NB4 (cell line): Measurements from ENCODE around the gene JMJD1C.

Experiments
- DNase-seq: peaks from one replicate; pipeline ENCODE4 v3.0.0; 2010; ENCODE audit warnings: low read depth
- H3K4me3 ChIP-seq: one replicate; pipeline ENCODE4 v1.5.1; 2011; ENCODE audit warnings: mild to moderate bottlenecking, low read depth, low read length, moderate library complexity
- CTCF ChIP-seq: IDR thresholded peaks from one replicate; pipeline ENCODE4 v1.5.1; 2012; ENCODE audit warnings: low read depth, low read length
- MYC ChIP-seq: IDR thresholded peaks from 2 replicates; pipeline ENCODE4 v1.6.1; 2011; ENCODE audit warnings: low read depth, low read length
- POLR2A ChIP-seq: IDR thresholded peaks from 2 replicates; pipeline ENCODE4 v1.6.1; 2011; ENCODE audit warnings: mild to moderate bottlenecking; ENCODE audit not compliant: insufficient read length; ENCODE audit errors: extremely low read depth
- TF ChIP-seq, protein P1 (sequence below): IDR thresholded peaks from 2 replicates; pipeline ENCODE4 v1.6.1; 2011; ENCODE audit warnings: low read depth, low read length

JMJD1C gene

GRCh38 chr10:63434866-63435854 lies 30.6 kb downstream of the JMJD1C start:
- no peak overlapping the region for H3K4me3 ChIP-seq
- DNase-seq = no peak
- TF ChIP-seq, protein P1, sequence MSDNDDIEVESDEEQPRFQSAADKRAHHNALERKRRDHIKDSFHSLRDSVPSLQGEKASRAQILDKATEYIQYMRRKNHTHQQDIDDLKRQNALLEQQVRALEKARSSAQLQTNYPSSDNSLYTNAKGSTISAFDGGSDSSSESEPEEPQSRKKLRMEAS = no peak
- no peak for TF ChIP-seq CTCF

DNA sequence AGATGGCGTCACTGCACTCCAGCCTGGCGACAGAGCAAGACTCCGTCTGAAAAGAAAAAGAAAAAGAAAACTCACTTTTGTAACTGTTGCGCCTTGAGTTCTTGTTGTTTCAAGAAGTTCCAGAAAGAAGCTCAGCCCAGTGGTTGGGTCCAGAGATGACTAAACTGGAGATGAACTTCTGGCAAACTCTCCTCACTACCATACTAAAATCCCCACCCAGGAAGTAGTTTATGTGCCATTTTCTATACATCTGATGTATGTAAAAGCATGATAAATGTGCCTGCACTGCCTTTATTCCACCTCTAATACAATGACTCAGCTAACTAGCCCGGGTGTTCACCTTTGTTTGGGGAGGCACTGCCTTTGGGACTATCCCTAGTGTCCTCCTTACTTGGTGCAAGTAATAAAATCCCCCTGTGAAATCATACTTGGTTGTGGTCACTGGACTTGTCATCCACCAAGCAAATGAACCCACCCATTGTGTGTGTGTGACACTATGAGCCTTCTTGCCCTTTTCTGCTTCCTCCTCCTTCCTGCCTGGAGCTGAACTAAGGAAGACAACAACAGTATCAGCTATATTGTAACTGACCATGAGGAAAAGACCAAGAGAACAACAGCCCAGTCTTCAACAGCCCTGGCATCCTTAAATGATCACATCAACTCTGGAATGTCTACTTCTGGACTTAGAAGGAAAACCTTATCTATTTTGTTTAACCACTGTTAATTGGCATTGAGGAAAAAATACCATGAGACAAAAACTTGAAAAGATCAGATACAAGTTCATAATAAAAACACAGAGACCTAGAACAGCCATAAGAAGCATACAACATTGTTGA lies 33.6 kb downstream of the JMJD1C start:
- DNase-seq = peak; percentile 16
- no peak overlapping the region for H3K4me3 ChIP-seq
- TF ChIP-seq CTCF = no peak
- TF ChIP-seq, protein P1 = no peak
- TF ChIP-seq POLR2A = no peak
- TF ChIP-seq MYC = no peak

GRCh38 chr10:63430999-63431356 lies 34.8 kb downstream of the JMJD1C start:
- H3K4me3 ChIP-seq = no peak overlapping the region
- TF ChIP-seq, protein P1 = no peak
- DNase-seq = peak; percentile 20

- no peak for DNase-seq
- no peak for TF ChIP-seq POLR2A
- TF ChIP-seq MYC = no peak
- TF ChIP-seq, protein P1 = no peak
- no peak for TF ChIP-seq CTCF
- H3K4me3 ChIP-seq = no peak overlapping the region
These were observed 35.4 kb downstream of the JMJD1C start for GRCh38 chr10:63430091-63430998.

DNA sequence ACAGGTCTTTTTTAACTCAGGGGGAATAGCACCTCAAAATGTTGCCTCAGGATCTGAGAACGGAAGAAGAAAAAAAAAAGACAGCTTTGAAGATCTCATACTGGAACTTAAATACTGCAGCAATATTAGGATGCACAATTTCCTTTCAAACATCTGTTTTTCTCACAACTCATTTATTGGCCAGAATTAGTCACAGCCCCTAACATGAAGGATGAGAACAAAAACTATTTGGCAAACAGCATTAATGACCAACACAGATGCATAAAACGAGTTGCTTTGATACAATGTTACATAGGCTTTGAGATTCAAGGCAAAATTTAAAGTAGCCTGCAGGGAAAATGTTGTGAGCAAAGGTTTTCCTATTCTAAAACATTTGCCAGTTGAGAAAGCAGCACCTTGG lies 36.5 kb downstream of the JMJD1C start:
- no peak for TF ChIP-seq MYC
- no peak for TF ChIP-seq CTCF
- no peak for TF ChIP-seq POLR2A
- TF ChIP-seq, protein P1 = no peak
- H3K4me3 ChIP-seq = no peak overlapping the region
- DNase-seq = no peak
